ENCODE results near the gene ASCC3. TPM values are rescaled to one million over a fixed set of nuclear protein-coding genes. Genes with fewer than 3 reads are reported as not detected.

ASCC3 gene
- total RNA-seq, 4 donors from 2014 or later, result 20.5 to 33.9 (median 26.9) TPM

GRCh38 chr6:100905067-100905466, 23.9 kb upstream of the ASCC3 start:
- H3K4me3 ChIP-seq, result no peak overlapping the region
- peaks cover 0 to 4% (median 0%) of the 10 kb centered on the region in 4 donors for H3K9me3 ChIP-seq
- H3K27me3 ChIP-seq, result no peaks in the 10 kb centered on the region
- H3K4me1 ChIP-seq, result no peaks in the 10 kb centered on the region
- no peak for TF ChIP-seq EP300 (IDR thresholded peaks at IDR 0.05)
- TF ChIP-seq POLR2A (IDR thresholded peaks at IDR 0.05), result no peak
- TF ChIP-seq CTCF (IDR thresholded peaks at IDR 0.05), result no peak
- 80 to 83% methylated on average over 4 of the region's 4 CpGs for WGBS, 2 donors
- H3K36me3 ChIP-seq, result no peaks in the 10 kb centered on the region
- H3K27ac ChIP-seq, result no peak overlapping the region
- no peak for DNase-seq (ENCODE audit: low spot score in 2 of 2)

GRCh38 chr6:100904316-100904715, 23.2 kb upstream of the ASCC3 start:
- WGBS, 2 donors, result 89 to 91% methylated on average over 4 of the region's 4 CpGs
- TF ChIP-seq POLR2A (IDR thresholded peaks at IDR 0.05) (no peak), CTCF (IDR thresholded peaks at IDR 0.05) (no peak), EP300 (IDR thresholded peaks at IDR 0.05) (no peak)
- H3K27me3 ChIP-seq, result no peaks in the 10 kb centered on the region
- DNase-seq (ENCODE audit: low spot score in 2 of 2), result no peak
- peaks cover 0 to 2% (median 0%) of the 10 kb centered on the region in 4 donors for H3K9me3 ChIP-seq
- H3K4me1 ChIP-seq, result no peaks in the 10 kb centered on the region
- H3K36me3 ChIP-seq, result no peaks in the 10 kb centered on the region
- no peak overlapping the region for H3K27ac ChIP-seq
- no peak overlapping the region for H3K4me3 ChIP-seq

- 68 to 74% methylated on average over 3 of the region's 3 CpGs for WGBS, 2 donors
- H3K36me3 ChIP-seq, result no peaks in the 10 kb centered on the region
- no peaks in the 10 kb centered on the region for H3K4me1 ChIP-seq
- DNase-seq (ENCODE audit: low spot score in 2 of 2), result no peak
- no peaks in the 10 kb centered on the region for H3K27me3 ChIP-seq
- TF ChIP-seq POLR2A (IDR thresholded peaks at IDR 0.05) (no peak), EP300 (IDR thresholded peaks at IDR 0.05) (no peak), CTCF (IDR thresholded peaks at IDR 0.05) (no peak)
- H3K9me3 ChIP-seq, result no peaks in the 10 kb centered on the region
- no peak overlapping the region for H3K27ac ChIP-seq
- H3K4me3 ChIP-seq, result no peak overlapping the region
Measured at GRCh38 chr6:100901582-100901981, 20.5 kb upstream of the ASCC3 start.

- no peak for DNase-seq (ENCODE audit: low spot score in 2 of 2)
- Histone ChIP-seq H3K9me3 (no peaks in the 10 kb centered on the region), H3K4me3 (no peak overlapping the region), H3K36me3 (no peaks in the 10 kb centered on the region), H3K27ac (no peak overlapping the region), H3K4me1 (no peaks in the 10 kb centered on the region), H3K27me3 (no peaks in the 10 kb centered on the region)
- 70 to 74% methylated on average over 3 of the region's 3 CpGs for WGBS, 2 donors
- TF ChIP-seq EP300 (IDR thresholded peaks at IDR 0.05) (no peak), POLR2A (IDR thresholded peaks at IDR 0.05) (no peak), CTCF (IDR thresholded peaks at IDR 0.05) (no peak)
Measured at GRCh38 chr6:100899202-100899601, 18.1 kb upstream of the ASCC3 start.

GRCh38 chr6:100897671-100898070, 16.5 kb upstream of the ASCC3 start:
- no peaks in the 10 kb centered on the region for H3K9me3 ChIP-seq
- no peak overlapping the region for H3K4me3 ChIP-seq
- TF ChIP-seq CTCF (IDR thresholded peaks at IDR 0.05), result no peak
- TF ChIP-seq EP300 (IDR thresholded peaks at IDR 0.05), result no peak
- no peak for TF ChIP-seq POLR2A (IDR thresholded peaks at IDR 0.05)
- H3K36me3 ChIP-seq, result no peaks in the 10 kb centered on the region
- H3K4me1 ChIP-seq, result no peaks in the 10 kb centered on the region
- no peak overlapping the region for H3K27ac ChIP-seq
- DNase-seq (ENCODE audit: low spot score in 2 of 2), result no peak
- 93 to 100% methylated on average over 4 of the region's 4 CpGs for WGBS, 2 donors
- no peaks in the 10 kb centered on the region for H3K27me3 ChIP-seq

Data from tibial nerve (tissue), 4 donors.